COR-L47 (cell line): ENCODE measurements around the gene AKAP7.

Source experiments
- DNase-seq: peaks from one replicate; lab custom pipeline; 2025; lab: John Stamatoyannopoulos, UW

AKAP7 gene

DNA sequence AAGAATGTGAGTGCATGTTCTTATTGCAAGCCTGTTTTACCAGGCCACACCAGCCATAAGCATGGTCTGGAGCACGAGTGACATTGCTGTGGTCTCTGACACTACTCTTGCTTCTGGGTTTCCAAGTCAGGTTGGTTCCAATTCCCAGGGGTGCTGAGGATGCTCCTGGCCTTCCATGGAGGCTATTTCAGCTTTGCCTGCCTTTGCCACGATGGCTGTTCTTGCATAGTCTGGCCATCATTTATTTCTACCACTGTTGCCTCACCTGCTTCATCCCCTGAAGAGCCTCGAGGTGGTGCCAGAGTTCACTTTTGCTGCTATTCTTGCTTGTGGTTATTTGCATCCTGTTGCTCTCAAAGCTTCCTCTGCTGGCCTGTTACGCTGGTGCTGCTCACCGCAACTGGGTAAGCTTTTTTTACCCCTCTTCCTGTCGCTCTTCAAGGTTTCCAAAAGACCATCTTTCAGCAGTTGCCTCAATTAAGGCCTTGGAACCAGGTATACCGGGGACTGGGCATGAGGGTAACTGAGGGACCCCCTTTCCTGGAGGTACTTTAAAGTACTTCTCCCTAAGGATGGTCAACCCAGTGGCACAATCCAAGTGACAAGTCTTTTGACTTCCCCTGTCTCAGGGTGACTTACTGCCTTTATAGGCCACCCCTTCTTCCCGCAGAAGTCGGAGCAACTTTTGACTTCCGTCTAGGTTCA is 64.5 kb downstream of the AKAP7 start:
- no peak for DNase-seq

DNA sequence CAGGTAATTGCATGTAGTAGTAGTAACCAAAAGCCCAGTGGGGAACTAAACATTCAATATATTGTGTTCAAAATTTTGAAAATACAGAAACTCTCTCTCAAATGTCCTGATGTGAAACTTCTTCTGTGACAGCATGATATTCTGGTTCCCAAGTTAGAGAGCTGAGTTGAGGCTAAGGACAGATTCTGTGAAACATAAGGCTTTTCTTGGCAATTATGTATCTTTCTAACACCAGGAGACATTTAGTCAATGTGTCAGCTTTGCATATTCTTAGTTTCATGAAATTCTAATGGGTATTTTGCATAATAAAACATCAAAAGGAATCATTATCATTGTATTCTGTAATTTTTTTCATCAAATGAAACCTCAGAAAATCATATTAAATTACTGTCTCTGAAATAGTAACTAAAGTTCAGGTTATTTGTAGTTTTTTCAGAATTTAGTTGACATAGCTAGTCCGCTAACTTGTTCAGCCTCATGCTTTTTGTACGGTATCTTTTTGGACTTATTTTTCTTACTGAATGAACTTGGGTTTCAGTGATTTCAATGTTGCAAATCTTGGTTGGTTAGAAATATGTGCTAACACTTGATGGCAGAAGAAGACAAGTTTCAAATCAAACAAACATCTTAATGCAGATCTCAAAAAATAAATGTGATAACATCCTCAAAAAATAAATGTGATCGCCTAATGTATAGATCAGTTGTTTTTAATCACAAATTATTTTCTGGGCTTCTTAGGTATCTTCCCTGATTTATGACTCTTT is 70.4 kb downstream of the AKAP7 start:
- no peak for DNase-seq

DNA sequence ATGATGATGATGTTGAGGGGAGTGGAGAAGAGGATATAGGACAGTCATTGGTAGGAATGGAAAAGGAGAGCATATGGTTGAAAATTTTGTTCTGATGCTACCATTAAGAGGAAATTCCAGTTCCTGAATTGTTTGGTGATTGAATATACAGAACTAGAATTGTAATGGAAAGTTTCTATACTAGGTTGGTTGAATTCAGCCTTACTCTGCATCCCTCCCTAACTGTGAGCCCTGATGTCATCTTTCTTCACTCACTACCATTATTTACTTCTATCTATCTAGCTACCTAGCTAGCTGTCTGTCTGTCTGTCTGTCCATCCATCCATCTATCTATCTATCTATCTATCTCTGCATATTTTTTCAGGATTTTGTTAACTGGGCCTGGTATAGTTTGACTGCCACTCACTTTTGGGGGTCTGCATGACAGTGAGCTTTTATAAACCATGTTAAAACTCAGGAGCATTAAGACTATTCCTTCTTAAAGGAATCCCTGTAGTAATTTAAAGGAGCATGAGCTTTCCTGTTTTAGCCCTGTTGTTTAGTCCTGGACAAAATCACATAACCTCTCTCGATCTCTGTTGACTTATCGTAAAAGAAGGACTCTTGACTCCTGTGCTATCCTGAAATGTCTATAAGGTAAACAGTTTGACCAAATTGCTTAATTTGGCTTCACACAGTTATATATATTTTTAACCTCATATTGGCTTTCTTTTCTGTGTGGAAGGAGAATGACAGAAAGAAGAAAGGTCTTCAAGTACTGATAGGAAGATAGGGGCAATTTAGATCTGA is 71.4 kb downstream of the AKAP7 start:
- DNase-seq, result no peak

DNA sequence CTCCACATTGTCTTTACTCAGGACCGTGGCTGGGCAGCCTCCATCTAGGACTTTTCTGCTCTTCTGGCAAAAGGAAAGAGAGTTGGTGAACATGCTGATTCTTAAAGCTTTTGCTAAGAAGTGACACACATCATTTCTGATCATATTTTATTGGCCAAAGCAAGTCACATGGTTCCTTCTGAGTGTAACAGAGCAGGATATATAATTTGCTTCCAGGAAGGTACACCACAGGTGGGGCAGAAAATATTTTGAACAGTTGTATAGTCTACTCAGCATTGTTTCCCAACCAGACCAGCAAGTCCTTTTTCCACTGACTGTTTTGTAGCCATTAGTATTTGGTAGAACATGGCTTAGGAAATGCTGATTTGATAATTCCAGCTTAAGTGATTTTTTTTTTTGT is 73.5 kb downstream of the AKAP7 start:
- no peak for DNase-seq

DNA sequence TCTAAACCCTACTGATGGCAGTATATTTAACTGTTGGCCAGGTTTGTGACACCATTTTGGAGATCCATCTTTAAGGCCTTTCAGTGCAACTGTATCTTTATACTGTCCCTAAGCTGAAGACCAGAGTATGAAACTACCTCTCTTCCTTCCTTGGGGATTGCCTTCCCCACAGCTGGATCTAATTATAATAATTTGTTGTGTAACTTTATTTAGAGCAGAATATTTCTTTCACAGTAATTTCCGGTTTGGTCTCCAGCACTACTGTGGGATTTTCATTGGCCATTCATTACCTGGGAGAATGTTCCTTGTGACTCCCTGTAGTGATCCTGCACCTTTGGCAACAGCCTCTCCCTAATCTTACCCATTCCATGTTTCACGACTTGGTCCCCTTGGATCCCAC is 75.2 kb downstream of the AKAP7 start:
- no peak for DNase-seq

DNA sequence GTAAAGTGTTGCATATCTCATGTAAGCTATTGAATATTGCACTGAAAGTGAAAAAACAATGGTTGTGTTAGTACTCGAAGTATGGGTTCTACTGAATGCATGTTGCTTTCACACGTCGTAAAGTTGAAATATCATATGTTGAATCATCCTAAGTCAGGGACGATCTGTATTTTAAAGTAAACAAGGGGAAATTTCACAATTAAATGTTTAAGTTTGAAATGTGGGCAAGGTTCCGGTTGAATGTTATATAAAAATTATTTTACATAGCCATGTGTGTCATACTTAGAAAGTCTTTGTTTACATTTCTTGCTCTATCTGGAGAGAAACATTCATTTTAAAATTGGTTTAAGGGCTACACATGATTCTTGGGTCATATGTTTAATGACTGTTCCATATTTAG is 76.8 kb downstream of the AKAP7 start:
- no peak for DNase-seq

DNA sequence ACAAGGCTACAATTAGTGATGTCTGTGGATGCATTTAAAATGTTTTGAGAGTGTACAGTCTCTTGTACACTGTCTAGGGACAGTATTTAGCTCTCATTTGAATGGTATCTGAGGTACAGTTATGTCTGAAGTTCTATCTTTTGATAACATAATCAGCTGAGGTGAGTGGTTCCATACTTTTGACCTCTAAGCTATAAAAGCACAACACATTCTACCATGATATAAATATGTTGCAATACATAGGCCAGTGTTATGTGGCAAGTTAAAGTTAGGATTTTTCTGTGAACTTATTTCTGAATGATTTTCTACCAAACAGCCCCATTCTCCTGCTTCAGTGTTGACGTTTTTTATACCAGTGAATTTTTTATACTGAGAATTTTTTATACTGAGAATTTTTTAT is 77.6 kb downstream of the AKAP7 start:
- no peak for DNase-seq

DNA sequence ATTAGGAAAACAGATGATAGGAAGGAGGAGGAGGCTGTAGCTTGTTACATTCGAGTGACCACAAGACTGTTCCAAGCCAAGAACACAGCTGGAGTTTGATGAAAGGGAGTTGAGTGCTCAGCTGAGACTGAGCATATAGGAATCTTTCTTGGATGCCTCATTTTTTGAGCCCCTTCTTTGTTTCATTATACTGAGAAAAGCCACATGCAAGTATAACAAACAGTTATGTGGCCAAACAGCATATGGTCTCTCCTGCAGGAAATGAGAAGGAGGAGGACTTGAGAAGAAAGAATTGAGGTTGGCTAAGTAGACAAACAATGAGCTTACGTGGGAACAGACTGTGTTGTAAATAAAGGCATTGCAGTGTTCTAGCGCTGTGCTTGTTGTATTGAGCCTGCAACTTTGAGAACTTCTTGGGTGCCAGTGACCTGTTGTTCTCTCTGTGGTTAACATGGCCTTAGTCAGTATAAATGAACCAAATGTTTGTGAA is 78.3 kb downstream of the AKAP7 start:
- DNase-seq, result no peak

DNA sequence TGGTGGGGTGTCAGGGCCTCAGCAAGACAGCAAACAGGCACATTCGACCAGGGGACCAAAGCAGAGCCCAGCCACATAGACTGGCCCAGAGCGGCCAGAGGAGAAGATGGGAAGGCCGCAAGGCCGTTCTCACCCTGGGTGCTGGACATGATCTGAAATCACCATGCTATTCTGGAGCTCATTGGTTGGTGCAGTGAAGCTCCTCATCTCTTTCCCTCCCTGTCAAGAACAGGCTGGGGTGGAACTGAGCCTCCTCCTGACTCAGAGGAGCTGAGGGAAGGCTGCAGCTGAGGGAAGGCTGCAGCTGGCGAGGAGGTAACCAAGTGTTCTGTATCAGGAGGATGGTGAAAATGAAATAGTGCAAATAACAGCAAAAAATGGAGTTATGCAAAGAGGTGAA is 80.0 kb downstream of the AKAP7 start:
- DNase-seq, result no peak

DNA sequence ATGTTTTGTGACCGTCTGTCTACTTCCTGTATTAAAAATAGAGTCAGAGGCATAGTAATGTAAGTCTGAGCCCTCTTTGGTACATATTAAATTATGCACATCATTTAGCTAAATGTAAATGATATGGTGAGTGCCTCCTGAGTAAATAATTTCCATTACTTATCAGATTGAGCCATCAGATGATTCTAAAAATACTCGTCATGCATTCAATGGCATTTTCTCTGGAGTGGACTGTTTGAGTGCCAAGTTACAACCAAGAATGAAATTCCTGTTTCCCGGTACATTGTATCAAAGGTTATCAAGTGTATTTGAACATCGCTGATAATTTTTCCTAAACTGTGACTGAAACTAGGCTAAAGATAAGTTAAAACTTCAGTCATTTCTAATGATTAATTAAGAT is 81.0 kb downstream of the AKAP7 start:
- no peak for DNase-seq

DNA sequence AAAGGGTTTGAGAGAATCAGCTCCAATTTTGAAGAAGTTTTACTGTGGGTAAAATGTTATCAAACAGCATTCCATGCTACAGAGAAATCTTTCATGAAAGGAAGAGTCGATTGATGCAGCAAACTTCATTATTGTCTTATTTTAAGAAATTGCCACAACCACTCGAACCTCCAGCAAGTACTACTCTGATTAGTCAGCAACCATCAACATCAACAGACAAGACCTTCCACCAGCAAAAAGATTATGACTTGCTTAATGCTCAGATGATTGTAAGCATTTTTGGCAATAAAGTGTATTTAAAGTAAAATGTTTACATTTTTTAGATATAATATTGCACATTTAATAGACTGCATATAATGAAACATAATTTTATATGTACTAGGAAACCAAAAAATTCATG is 87.5 kb downstream of the AKAP7 start:
- DNase-seq, result no peak

DNA sequence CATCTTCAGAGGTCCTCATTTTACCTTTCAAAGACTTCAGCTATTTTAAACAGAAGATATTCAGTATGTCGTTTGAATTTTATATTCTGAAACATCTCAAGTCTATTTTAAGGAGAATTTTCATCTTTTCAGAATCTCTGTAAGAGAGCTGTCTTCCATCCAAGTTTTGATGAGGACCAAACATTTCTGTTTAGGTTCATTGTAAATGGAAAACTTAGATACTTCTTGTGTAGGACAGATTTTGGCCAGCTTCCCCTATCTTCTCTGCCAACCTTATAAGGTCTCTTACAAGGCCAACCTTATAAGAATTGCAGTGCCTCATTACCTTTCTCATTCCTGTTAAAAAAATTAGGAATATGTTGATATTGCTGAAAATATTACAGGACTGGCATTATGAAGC is 88.1 kb downstream of the AKAP7 start:
- DNase-seq, result no peak

DNA sequence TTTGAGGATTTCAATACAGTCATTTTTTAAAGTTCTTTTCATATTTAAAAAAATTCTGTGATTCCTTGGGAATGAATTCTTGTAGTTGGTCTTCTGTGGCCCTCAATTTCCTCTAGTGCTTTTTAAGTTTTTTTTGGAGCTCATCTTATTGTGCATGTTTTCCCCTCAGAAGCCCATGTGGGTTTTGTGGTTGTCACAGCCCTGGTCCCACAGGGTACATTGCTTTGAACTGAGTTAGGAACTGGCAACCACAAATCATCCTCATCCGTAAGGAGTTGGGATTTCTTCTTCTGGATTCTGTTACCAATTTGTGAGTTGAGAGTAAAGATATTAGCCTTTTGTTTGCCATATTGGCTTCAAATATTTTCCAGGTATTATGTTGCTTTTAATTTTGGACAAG is 89.9 kb downstream of the AKAP7 start:
- DNase-seq, result no peak

DNA sequence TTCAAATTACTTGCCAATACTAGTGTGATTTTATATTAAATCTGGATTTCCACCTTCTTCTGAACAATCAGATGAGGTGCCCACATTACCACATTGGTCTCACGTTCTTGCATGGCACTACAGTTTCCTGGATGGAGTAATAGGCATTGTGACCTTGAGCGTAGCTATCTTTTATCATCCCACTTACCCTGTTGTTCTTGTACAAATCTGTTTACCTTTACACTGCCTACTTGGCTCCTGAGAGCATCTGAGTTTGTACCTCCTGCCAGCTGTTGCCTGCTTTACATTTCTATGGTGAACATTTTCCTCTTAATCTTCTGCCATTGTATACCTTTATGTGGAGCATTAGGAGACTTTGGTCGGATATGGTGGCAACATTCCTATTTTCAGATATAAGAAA is 90.7 kb downstream of the AKAP7 start:
- no peak for DNase-seq

DNA sequence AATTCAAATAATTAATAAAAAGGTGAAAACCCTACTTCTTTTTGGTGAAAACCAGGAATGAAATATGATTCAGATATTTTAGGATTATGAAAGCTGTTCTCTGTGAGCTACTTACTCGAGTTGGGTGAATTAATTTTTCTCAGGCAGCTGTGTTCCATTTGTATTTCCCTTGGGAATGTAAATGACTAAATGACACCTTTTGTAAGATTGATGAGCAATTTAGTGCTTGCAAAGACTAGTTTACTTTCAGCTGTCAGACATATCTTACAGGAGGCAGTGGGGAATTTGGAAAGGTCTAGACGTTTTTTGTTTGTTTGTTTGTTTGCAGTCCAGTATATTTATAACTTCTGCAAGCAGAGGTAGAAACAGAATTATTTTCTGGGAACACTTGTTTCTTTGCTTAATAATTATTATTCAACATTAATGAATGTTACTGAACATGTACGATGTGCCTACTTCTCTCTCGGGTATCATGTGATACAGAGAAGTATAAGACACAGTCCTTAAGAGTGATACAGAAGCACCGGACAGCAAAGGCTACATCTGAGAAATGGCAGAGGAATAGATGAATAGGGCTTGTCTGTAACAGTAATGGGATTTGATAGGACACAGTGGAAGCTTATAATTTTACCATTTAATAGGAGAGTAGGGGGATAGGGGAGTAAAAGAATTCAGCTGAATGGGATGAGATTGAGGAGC is 91.3 kb downstream of the AKAP7 start:
- DNase-seq, result no peak

DNA sequence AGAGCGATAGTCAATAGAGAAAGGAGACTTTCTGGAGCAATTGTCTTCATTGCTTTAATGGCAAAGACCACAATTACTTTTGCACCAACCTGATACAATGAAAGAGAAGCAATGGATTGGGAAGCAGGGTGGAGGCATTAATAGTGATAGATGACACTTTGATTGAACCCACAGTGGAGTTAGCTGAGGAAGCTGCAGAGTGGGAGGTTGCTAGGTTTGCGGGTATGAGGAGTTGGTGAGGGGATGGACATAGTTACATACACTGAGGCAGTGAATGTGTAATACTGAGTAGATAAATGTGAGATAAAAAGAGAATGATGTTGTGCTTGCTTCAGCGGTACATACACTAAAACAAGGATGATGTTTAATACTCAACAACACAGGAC is 91.9 kb downstream of the AKAP7 start:
- no peak for DNase-seq

DNA sequence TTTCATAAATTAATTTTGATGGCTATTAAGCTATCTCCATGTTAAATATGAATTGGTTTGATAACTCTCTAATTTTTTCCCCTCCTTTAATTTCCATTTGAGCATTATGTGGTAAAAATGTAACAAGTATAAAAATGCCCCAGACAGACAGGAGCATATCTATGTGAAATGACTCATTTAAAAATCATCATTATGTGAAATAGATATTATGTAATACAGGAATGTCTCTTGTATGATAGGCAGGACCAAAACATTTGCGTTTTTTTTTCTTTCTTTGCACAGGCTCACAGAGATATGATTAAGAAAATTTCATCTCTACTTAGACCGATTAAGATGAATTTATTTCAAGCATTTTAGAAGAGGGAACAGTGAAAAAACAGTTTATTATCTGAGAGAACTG is 95.8 kb downstream of the AKAP7 start:
- no peak for DNase-seq

DNA sequence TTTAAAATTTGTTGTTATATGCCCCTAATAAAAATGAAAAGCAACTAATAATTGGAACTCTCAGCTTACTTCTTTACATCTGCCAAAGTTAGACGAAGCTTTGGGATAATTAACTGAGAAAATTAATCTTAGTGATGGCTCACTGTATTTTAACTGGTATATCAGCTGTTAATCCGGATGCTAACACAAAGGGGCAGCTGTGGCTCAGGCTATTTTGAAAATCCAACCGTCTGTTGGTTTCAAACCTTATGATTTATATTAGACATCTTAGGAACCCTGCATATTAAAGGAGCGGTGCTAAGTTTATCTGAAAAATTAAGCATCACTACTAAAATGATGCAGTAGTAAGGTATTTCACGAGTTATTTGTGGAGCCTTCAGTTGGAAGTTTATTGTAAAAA is 96.6 kb downstream of the AKAP7 start:
- no peak for DNase-seq

DNA sequence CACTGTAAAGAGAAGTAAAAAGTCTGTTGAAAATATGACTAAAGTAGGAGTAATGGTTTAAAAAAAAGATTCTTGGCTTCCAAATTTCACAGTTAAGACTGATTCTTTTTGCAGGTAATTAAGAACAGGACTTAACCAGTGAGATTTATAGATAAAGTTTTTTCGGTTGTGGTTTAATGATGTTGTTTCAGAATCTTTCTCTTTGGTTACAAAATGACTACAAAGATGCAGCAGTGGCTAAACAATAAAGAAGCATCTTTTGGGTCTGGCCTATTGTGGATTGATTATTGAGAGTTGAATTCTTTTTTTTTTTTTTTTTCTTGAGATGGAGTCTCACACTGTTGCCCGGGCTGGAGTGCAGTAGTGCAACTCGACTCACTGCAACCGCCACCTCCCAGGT is 109.7 kb downstream of the AKAP7 start:
- DNase-seq, result no peak

DNA sequence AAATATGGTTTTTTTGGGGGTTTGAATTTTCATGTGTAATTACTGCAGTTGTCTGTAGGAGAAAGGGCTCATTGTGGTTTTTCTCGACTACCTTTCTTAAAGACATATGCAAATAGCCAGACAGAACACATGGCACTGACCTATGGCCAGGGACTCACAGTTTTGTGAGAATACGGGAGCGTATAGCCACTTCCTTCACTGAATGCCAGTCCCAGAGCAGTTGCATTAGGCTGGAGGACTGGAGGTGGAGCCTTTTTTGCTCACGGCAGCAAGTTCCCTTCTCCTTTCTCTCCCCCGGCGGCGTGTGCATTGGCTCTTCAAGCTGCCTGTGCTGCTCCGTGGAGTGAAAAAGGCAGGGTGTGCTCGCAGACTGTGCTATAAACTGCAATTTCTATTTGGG is 114.9 kb downstream of the AKAP7 start:
- DNase-seq, result no peak

DNA sequence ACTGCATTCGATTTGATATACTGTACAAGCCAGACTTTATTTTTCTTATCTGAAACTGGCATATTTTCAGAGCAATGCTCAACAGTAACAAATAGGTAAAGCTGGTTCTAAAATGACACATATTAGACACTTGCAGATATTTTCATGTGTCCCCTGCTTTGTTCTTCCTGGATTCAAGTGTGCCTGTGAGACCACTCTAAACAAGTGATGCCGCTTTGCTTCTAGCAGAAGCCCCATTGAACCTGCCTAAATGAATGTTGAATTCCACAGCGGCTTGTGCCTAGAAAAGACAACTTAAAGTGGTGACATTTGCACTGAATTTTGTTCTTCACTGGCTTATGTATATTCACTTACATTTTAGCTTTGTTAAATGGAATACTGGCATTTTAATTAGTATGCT is 115.7 kb downstream of the AKAP7 start:
- DNase-seq, result no peak

DNA sequence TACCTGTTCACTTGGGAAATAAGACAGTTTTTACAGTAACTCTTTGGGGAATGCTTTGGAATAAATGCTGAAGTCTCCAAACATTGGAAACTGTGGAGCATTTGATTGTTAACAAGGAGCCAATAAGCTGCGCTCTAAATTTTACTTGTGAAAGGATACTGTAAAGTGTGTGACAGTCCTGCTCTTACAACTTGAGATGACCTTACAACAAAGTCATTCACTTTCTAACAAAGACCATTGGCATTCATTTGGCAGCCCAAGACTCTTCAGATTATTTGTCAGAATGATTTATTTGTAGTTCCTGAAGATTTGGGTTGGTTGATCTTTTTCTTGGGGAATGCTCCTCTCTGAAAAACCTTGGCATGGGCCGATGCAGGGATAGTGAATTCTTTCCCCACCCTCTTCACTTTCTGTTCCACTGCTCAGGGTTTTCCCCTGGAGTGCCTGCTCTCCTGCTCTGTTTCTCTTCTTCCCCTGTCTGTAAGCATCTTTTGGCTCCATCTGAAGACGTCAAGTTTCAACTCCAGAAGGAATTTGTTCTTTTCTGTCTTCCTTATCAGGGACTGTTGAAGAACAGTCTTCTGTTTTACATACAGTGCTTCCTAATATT is 116.4 kb downstream of the AKAP7 start:
- no peak for DNase-seq
